Stimulated activated CD8-positive, alpha-beta memory T cell treated with anti-CD3 and anti-CD28 coated beads, Interleukin-12 subunit alpha, Interleukin-12 subunit beta, amount 100 ng/mL, for 1 hour (primary cell): ENCODE data around the gene STX11.
A peak's percentile ranks its signal among the peaks of the same experiment; 100 is the strongest.

Experiments used
- DNase-seq: peaks from one replicate; pipeline ENCODE4 v3.0.0-alpha.2; 2020; ENCODE audit warnings: low read depth

STX11 gene

GRCh38 chr6:144215402-144215931 is 65.2 kb downstream of the STX11 start:
- DNase-seq = no peak

GRCh38 chr6:144215932-144216667 is 65.8 kb downstream of the STX11 start:
- DNase-seq = peak; percentile 84

GRCh38 chr6:144216668-144217218 is 66.4 kb downstream of the STX11 start:
- no peak for DNase-seq

GRCh38 chr6:144217264-144217663 is 66.9 kb downstream of the STX11 start:
- no peak for DNase-seq

GRCh38 chr6:144217797-144218196 is 67.5 kb downstream of the STX11 start:
- DNase-seq = no peak

GRCh38 chr6:144219056-144219685 is 68.9 kb downstream of the STX11 start:
- no peak for DNase-seq

GRCh38 chr6:144220031-144220790 is 69.9 kb downstream of the STX11 start:
- DNase-seq = no peak

GRCh38 chr6:144223686-144224085 is 73.4 kb downstream of the STX11 start:
- no peak for DNase-seq

GRCh38 chr6:144231721-144232120 is 81.4 kb downstream of the STX11 start:
- DNase-seq = no peak

GRCh38 chr6:144232176-144232831 is 82.0 kb downstream of the STX11 start:
- no peak for DNase-seq

- no peak for DNase-seq
Observed at GRCh38 chr6:144232832-144233230, 82.5 kb downstream of the STX11 start.

- no peak for DNase-seq
Observed at GRCh38 chr6:144234399-144234798, 84.1 kb downstream of the STX11 start.

GRCh38 chr6:144234935-144235334 is 84.6 kb downstream of the STX11 start:
- no peak for DNase-seq
